GM19193 (cell line): ENCODE data around the gene SH2D7.

Experiments used
- POLR2A ChIP-seq: IDR thresholded peaks from 4 replicates; pipeline ENCODE4 v1.6.1; 2011; ENCODE audit not compliant: insufficient read depth, insufficient read length; ENCODE audit errors: extremely low read depth

Gene SH2D7

GRCh38 chr15:78103406-78104118 is 11.2 kb downstream of the SH2D7 start:
- no peak for TF ChIP-seq POLR2A

GRCh38 chr15:78104119-78104479 is 11.7 kb downstream of the SH2D7 start:
- TF ChIP-seq POLR2A = no peak

- TF ChIP-seq POLR2A = no peak
These were observed 12.5 kb downstream of the SH2D7 start for GRCh38 chr15:78104566-78105475.

- no peak for TF ChIP-seq POLR2A
These were observed 13.3 kb downstream of the SH2D7 start for GRCh38 chr15:78105476-78106241.

GRCh38 chr15:78107471-78107870 is 15.1 kb downstream of the SH2D7 start:
- TF ChIP-seq POLR2A = no peak

GRCh38 chr15:78108300-78109084 is 16.1 kb downstream of the SH2D7 start:
- no peak for TF ChIP-seq POLR2A

- no peak for TF ChIP-seq POLR2A
These were observed 16.8 kb downstream of the SH2D7 start for GRCh38 chr15:78109156-78109555.

- no peak for TF ChIP-seq POLR2A
These were observed 17.7 kb downstream of the SH2D7 start for GRCh38 chr15:78110096-78110495.

- TF ChIP-seq POLR2A = no peak
These were observed 18.6 kb downstream of the SH2D7 start for GRCh38 chr15:78110916-78111475.

- no peak for TF ChIP-seq POLR2A
These were observed 19.4 kb downstream of the SH2D7 start for GRCh38 chr15:78111788-78112187.

GRCh38 chr15:78112551-78112950 is 20.2 kb downstream of the SH2D7 start:
- TF ChIP-seq POLR2A = no peak

GRCh38 chr15:78120523-78120922 is 28.2 kb downstream of the SH2D7 start:
- TF ChIP-seq POLR2A = no peak

GRCh38 chr15:78125267-78125666 is 32.9 kb downstream of the SH2D7 start:
- no peak for TF ChIP-seq POLR2A

- TF ChIP-seq POLR2A = no peak
These were observed 35.5 kb downstream of the SH2D7 start for GRCh38 chr15:78127882-78128281.
